ENCODE measurements around the gene EP400. TPM values are rescaled to one million over a fixed set of nuclear protein-coding genes. Genes with fewer than 3 reads are reported as not detected.

The EP400 gene
- total and polyA plus RNA-seq, 2 of the 8 experiments (the other 6 are each of a cell fraction or from before 2014, with no cell fraction given), result 13.1 to 69.7 TPM

DNA sequence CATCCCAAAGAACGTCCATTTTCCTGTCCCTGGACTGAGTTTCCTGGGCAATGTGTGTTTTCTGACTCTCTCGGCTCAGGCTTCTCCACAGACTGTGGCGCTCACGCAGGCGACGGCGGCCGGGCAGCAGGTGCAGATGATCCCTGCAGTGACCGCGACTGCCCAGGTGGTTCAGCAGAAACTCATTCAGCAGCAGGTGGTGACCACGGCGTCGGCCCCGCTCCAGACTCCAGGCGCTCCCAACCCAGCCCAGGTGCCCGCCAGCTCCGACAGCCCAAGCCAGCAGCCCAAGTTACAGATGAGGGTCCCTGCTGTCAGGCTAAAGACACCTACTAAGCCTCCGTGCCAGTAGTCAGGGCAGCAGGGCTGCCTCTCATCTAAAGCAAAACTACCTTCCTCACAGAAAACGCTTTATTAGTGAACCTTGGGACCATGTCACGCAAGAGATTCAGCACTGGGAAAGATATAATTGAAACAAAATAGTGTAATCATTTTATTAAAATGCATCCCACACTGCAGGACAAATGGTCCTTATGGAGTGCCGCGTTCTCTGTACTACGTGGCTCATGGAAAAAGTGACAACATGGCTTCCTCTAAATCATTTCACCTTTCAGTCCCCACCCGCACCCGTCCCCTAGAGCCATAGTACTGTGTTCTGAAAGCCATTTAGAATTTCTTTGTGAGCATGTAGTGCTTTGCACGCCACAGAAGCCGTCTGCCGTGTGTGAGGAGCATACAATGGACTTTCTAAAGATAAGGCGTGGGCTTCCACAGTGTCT, 127.8 kb downstream of the EP400 start (continued):
- TF ChIP-seq, protein P1, sequence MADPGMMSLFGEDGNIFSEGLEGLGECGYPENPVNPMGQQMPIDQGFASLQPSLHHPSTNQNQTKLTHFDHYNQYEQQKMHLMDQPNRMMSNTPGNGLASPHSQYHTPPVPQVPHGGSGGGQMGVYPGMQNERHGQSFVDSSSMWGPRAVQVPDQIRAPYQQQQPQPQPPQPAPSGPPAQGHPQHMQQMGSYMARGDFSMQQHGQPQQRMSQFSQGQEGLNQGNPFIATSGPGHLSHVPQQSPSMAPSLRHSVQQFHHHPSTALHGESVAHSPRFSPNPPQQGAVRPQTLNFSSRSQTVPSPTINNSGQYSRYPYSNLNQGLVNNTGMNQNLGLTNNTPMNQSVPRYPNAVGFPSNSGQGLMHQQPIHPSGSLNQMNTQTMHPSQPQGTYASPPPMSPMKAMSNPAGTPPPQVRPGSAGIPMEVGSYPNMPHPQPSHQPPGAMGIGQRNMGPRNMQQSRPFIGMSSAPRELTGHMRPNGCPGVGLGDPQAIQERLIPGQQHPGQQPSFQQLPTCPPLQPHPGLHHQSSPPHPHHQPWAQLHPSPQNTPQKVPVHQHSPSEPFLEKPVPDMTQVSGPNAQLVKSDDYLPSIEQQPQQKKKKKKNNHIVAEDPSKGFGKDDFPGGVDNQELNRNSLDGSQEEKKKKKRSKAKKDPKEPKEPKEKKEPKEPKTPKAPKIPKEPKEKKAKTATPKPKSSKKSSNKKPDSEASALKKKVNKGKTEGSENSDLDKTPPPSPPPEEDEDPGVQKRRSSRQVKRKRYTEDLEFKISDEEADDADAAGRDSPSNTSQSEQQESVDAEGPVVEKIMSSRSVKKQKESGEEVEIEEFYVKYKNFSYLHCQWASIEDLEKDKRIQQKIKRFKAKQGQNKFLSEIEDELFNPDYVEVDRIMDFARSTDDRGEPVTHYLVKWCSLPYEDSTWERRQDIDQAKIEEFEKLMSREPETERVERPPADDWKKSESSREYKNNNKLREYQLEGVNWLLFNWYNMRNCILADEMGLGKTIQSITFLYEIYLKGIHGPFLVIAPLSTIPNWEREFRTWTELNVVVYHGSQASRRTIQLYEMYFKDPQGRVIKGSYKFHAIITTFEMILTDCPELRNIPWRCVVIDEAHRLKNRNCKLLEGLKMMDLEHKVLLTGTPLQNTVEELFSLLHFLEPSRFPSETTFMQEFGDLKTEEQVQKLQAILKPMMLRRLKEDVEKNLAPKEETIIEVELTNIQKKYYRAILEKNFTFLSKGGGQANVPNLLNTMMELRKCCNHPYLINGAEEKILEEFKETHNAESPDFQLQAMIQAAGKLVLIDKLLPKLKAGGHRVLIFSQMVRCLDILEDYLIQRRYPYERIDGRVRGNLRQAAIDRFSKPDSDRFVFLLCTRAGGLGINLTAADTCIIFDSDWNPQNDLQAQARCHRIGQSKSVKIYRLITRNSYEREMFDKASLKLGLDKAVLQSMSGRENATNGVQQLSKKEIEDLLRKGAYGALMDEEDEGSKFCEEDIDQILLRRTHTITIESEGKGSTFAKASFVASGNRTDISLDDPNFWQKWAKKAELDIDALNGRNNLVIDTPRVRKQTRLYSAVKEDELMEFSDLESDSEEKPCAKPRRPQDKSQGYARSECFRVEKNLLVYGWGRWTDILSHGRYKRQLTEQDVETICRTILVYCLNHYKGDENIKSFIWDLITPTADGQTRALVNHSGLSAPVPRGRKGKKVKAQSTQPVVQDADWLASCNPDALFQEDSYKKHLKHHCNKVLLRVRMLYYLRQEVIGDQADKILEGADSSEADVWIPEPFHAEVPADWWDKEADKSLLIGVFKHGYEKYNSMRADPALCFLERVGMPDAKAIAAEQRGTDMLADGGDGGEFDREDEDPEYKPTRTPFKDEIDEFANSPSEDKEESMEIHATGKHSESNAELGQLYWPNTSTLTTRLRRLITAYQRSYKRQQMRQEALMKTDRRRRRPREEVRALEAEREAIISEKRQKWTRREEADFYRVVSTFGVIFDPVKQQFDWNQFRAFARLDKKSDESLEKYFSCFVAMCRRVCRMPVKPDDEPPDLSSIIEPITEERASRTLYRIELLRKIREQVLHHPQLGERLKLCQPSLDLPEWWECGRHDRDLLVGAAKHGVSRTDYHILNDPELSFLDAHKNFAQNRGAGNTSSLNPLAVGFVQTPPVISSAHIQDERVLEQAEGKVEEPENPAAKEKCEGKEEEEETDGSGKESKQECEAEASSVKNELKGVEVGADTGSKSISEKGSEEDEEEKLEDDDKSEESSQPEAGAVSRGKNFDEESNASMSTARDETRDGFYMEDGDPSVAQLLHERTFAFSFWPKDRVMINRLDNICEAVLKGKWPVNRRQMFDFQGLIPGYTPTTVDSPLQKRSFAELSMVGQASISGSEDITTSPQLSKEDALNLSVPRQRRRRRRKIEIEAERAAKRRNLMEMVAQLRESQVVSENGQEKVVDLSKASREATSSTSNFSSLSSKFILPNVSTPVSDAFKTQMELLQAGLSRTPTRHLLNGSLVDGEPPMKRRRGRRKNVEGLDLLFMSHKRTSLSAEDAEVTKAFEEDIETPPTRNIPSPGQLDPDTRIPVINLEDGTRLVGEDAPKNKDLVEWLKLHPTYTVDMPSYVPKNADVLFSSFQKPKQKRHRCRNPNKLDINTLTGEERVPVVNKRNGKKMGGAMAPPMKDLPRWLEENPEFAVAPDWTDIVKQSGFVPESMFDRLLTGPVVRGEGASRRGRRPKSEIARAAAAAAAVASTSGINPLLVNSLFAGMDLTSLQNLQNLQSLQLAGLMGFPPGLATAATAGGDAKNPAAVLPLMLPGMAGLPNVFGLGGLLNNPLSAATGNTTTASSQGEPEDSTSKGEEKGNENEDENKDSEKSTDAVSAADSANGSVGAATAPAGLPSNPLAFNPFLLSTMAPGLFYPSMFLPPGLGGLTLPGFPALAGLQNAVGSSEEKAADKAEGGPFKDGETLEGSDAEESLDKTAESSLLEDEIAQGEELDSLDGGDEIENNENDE (IDR thresholded peaks at IDR 0.05; ENCODE audit: insufficient replicate concordance, low read length), result no peak
- TF ChIP-seq, protein P2, sequence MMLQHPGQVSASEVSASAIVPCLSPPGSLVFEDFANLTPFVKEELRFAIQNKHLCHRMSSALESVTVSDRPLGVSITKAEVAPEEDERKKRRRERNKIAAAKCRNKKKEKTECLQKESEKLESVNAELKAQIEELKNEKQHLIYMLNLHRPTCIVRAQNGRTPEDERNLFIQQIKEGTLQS (IDR thresholded peaks at IDR 0.05; ENCODE audit: insufficient read depth, low read depth, low read length), result no peak
- TF ChIP-seq SUZ12 (IDR thresholded peaks at IDR 0.05; ENCODE audit: low read length) (no peak), CREB1 (IDR thresholded peaks at IDR 0.05) (no peak), SP2 (IDR thresholded peaks at IDR 0.05; ENCODE audit: low read length) (no peak), SAP30 (IDR thresholded peaks at IDR 0.05; ENCODE audit: insufficient read depth, insufficient replicate concordance, low read length) (no peak), SP4 (IDR thresholded peaks at IDR 0.05; ENCODE audit: low read length) (no peak), GTF2F1 (IDR thresholded peaks at IDR 0.05; ENCODE audit: borderline replicate concordance, low read depth, low read length) (no peak)
- TF ChIP-seq, protein P3, sequence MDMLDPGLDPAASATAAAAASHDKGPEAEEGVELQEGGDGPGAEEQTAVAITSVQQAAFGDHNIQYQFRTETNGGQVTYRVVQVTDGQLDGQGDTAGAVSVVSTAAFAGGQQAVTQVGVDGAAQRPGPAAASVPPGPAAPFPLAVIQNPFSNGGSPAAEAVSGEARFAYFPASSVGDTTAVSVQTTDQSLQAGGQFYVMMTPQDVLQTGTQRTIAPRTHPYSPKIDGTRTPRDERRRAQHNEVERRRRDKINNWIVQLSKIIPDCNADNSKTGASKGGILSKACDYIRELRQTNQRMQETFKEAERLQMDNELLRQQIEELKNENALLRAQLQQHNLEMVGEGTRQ (IDR thresholded peaks at IDR 0.05; ENCODE audit: low read length), result no peak

All from H1 (cell line).